Keratinocyte (primary cell): ENCODE data around the gene CLECL1. TPM values are rescaled to one million over a fixed set of nuclear protein-coding genes. Genes with fewer than 3 reads are reported as not detected.

Experiments
- DNase-seq: peaks from one replicate; pipeline ENCODE4 v3.0.0-alpha.2; 2011; ENCODE audit warnings: low read depth, missing footprints, low spot score
- FAIRE-seq: peaks from 2 replicates; lab custom pipeline; 2011; peaks lifted over from hg19 to GRCh38; lab: Jason Lieb, UNC
- H2AFZ ChIP-seq: 2 replicates; pipeline ENCODE4 v1.6.0; 2012; ENCODE audit warnings: low read length, control low read depth, inconsistent platforms; ENCODE audit not compliant: control insufficient read depth
- H3K27ac ChIP-seq: 2 replicates; pipeline ENCODE4 v1.5.1; 2011; ENCODE audit warnings: low read length; ENCODE audit not compliant: control insufficient read depth, insufficient read depth
- H3K27me3 ChIP-seq: 3 replicates; pipeline ENCODE4 v1.6.0; 2011; ENCODE audit warnings: low read length; ENCODE audit not compliant: control insufficient read depth, insufficient read depth; ENCODE audit errors: extremely low read depth
- H3K36me3 ChIP-seq, 2 experiments: 2 replicates in 1 of 2; 3 replicates in 1 of 2; pipeline ENCODE4 v1.5.1; 2011; ENCODE audit warnings: low read length in 2 of 2, mild to moderate bottlenecking in 1 of 2; ENCODE audit not compliant: control insufficient read depth in 2 of 2, insufficient read depth in 2 of 2; ENCODE audit errors: extremely low read depth in 1 of 2
- H3K4me1 ChIP-seq: 3 replicates; pipeline ENCODE4 v1.5.1; 2011; ENCODE audit warnings: low read length; ENCODE audit not compliant: control insufficient read depth, insufficient read depth; ENCODE audit errors: extremely low read depth
- H3K4me2 ChIP-seq: 3 replicates; pipeline ENCODE4 v1.6.0; 2011; ENCODE audit warnings: low read depth, low read length; ENCODE audit not compliant: control insufficient read depth, insufficient read depth; ENCODE audit errors: extremely low read depth
- H3K4me3 ChIP-seq, 3 experiments: fragments of 200-600 bp in 1 of 3; sonication (generic) in 1 of 3; 2 replicates in 2 of 3; 3 replicates in 1 of 3; pipeline ENCODE4 v1.5.1; 2011 to 2016; ENCODE audit warnings: low read length in 3 of 3, mild to moderate bottlenecking in 3 of 3, control low read depth in 2 of 3, inconsistent platforms in 1 of 3, low read depth in 1 of 3, mixed read lengths in 1 of 3, mixed run types in 1 of 3, moderate library complexity in 1 of 3; ENCODE audit not compliant: control insufficient read depth in 2 of 3, insufficient read depth in 2 of 3; ENCODE audit errors: extremely low read depth in 1 of 3
- H3K79me2 ChIP-seq: 2 replicates; pipeline ENCODE4 v1.6.0; 2012; ENCODE audit warnings: low read length; ENCODE audit not compliant: control insufficient read depth, insufficient read depth
- H3K9ac ChIP-seq: 3 replicates; pipeline ENCODE4 v1.6.0; 2011; ENCODE audit warnings: low read length; ENCODE audit not compliant: control insufficient read depth, insufficient read depth; ENCODE audit errors: extremely low read depth
- H3K9me1 ChIP-seq: 3 replicates; pipeline ENCODE4 v1.6.0; 2011; ENCODE audit warnings: low read length; ENCODE audit not compliant: control insufficient read depth, insufficient read depth; ENCODE audit errors: extremely low read depth
- H3K9me3 ChIP-seq: 2 replicates; pipeline ENCODE4 v1.5.1; 2012; ENCODE audit warnings: low read depth, low read length; ENCODE audit not compliant: control insufficient read depth
- H4K20me1 ChIP-seq: 3 replicates; pipeline ENCODE4 v1.6.0; 2011; ENCODE audit warnings: low read length; ENCODE audit not compliant: control insufficient read depth, insufficient read depth; ENCODE audit errors: extremely low read depth
- CTCF ChIP-seq, 3 experiments: IDR thresholded peaks in 1 of 3; conservative IDR thresholded peaks in 1 of 3; optimal IDR thresholded peaks in 1 of 3; 2 replicates in 2 of 3; 3 replicates in 1 of 3; pipeline versions ENCODE3 to v1.5.1; 2011; ENCODE audit warnings: low read length in 3 of 3, mild to moderate bottlenecking in 3 of 3, moderate library complexity in 2 of 3, control low read depth in 1 of 3, inconsistent platforms in 1 of 3; ENCODE audit not compliant: insufficient read depth in 2 of 3; ENCODE audit errors: extremely low read depth in 1 of 3
- EZH2 ChIP-seq: IDR thresholded peaks from one replicate; pipeline ENCODE4 v1.6.1; 2012; ENCODE audit warnings: inconsistent platforms, mild to moderate bottlenecking, low read length, moderate library complexity
- dilution Hi-C: fragments of 300-500 bp; cut with MboI; formaldehyde crosslinking; loops from one replicate; pipeline ENCODE4 v1.7.0; 2020; ENCODE audit warnings: low sequenced_read_pairs; ENCODE audit not compliant: extremely low pct_ligation_motif_present
- polyA plus RNA-seq, 5 experiments: library from polyadenylated mRNA; depleted of rRNA in 3 of 5; stranded (reverse) in 3 of 5; stranded (forward) in 1 of 5; unstranded in 1 of 5; fragments of >200 nt; gene quantifications; 1 replicate in 1 of 5; 2 replicates in 3 of 5; 3 replicates in 1 of 5; pipeline versions ENCODE4 v1.2.1 to v1.2.3, GENCODE V29; 2011 to 2012; ENCODE audit warnings: missing spikeins in 2 of 5, low read depth in 1 of 5, low replicate concordance in 1 of 5

The CLECL1 gene
- polyA plus RNA-seq, 1 donor (not counting 4 experiments of a cell fraction or from before 2014, with no cell fraction given): not detected

GRCh38 chr12:9729082-9729481 lies 3.8 kb downstream of the CLECL1 start:
- Histone ChIP-seq H3K27ac (no peak overlapping the region), H3K9ac (no peak overlapping the region), H3K79me2 (no peaks in the 10 kb centered on the region), H3K9me1 (no peaks in the 10 kb centered on the region), H3K4me1 (peaks cover 5% of the 10 kb centered on the region), H3K9me3 (no peaks in the 10 kb centered on the region), H4K20me1 (no peaks in the 10 kb centered on the region), H3K36me3 (no peaks in the 10 kb centered on the region), H3K4me3 (no peak overlapping the region), H2AFZ (no peak overlapping the region), H3K27me3 (no peaks in the 10 kb centered on the region), H3K4me2 (no peak overlapping the region)
- FAIRE-seq: no peak
- no peak for TF ChIP-seq EZH2
- TF ChIP-seq CTCF (optimal IDR thresholded peaks at IDR 0.05 in 1 of 3, IDR thresholded peaks at IDR 0.05 in 1 of 3, conservative IDR thresholded peaks at IDR 0.05 in 1 of 3; ENCODE audit: extremely low read depth in 1 of 3, insufficient read depth in 2 of 3, low read length in 3 of 3): no peak
- no peak for DNase-seq
- dilution Hi-C loops: no loop called here

- FAIRE-seq (no peak), DNase-seq (no peak)
- TF ChIP-seq CTCF (optimal IDR thresholded peaks at IDR 0.05 in 1 of 3, IDR thresholded peaks at IDR 0.05 in 1 of 3, conservative IDR thresholded peaks at IDR 0.05 in 1 of 3; ENCODE audit: extremely low read depth in 1 of 3, insufficient read depth in 2 of 3, low read length in 3 of 3) (no peak), EZH2 (no peak)
- Histone ChIP-seq H2AFZ (no peak overlapping the region), H3K9ac (no peak overlapping the region), H3K27me3 (no peaks in the 10 kb centered on the region), H3K9me3 (no peaks in the 10 kb centered on the region), H3K4me2 (no peak overlapping the region), H3K79me2 (no peaks in the 10 kb centered on the region), H3K36me3 (no peaks in the 10 kb centered on the region), H4K20me1 (no peaks in the 10 kb centered on the region), H3K4me3 (no peak overlapping the region), H3K9me1 (no peaks in the 10 kb centered on the region), H3K4me1 (peaks cover 5% of the 10 kb centered on the region), H3K27ac (no peak overlapping the region)
- dilution Hi-C loops: no loop called here
Observed at GRCh38 chr12:9727813-9728212, 5.1 kb downstream of the CLECL1 start.
